Panc1 (cell line): Measurements from ENCODE around the gene B4GALNT4. TPM values are rescaled to one million over a fixed set of nuclear protein-coding genes. Genes with fewer than 3 reads are reported as not detected.
A peak's percentile ranks its signal among the peaks of the same experiment; 100 is the strongest.

Experiments used
- ATAC-seq: fragments of 200-7000 bp; cut with Tn5 transposase; 2 replicates; pipeline ENCODE4 v1.9.1; 2020; ENCODE audit warnings: mild to moderate bottlenecking, moderate library complexity
- BruUV-seq: library from RNA; stranded (reverse); fragments of 400-500 nt; replicated peaks from 2 replicates; lab custom pipeline; 2021; lab: Mats Ljungman, UMichigan
- CTCF ChIA-PET: fragments of 300-600 bp; sonication (Branson Sonifier 250); formaldehyde crosslinking; loops from one replicate; lab custom pipeline; 2022; ENCODE audit warnings: antibody characterized with exemption; lab: Charles Lee
- POLR2A ChIA-PET: fragments of 300-600 bp; sonication (Branson Sonifier 250); formaldehyde crosslinking; loops from one replicate; lab custom pipeline; 2022; ENCODE audit warnings: antibody characterized with exemption; lab: Charles Lee
- DNase-seq: peaks from one replicate; pipeline ENCODE4 v3.0.0-alpha.2; 2010; ENCODE audit warnings: low read depth, low spot score
- H3K27ac ChIP-seq: 2 replicates; pipeline ENCODE4 v1.5.1; 2011; ENCODE audit warnings: mild to moderate bottlenecking, low read length, inconsistent platforms
- H3K27me3 ChIP-seq: fragments of 200-500 bp; sonication (Bioruptor generic); 2 replicates; pipeline ENCODE4 v1.6.0; 2014; ENCODE audit warnings: low read length, inconsistent platforms; ENCODE audit not compliant: control insufficient read depth, insufficient read depth
- H3K36me3 ChIP-seq: fragments of 200-500 bp; sonication (Bioruptor generic); 2 replicates; pipeline ENCODE4 v1.5.1; 2014; ENCODE audit warnings: inconsistent platforms, mild to moderate bottlenecking, low read length, moderate library complexity; ENCODE audit not compliant: control insufficient read depth, insufficient read depth
- H3K4me1 ChIP-seq: 2 replicates; pipeline ENCODE4 v1.5.1; 2011; ENCODE audit warnings: inconsistent platforms, mild to moderate bottlenecking, low read length, moderate library complexity; ENCODE audit not compliant: control insufficient read depth, insufficient read depth
- H3K4me3 ChIP-seq, 2 experiments: 2 replicates each; pipeline ENCODE4 v1.5.1; 2011 to 2012; ENCODE audit warnings: low read depth in 2 of 2, low read length in 2 of 2, mild to moderate bottlenecking in 2 of 2, inconsistent platforms in 1 of 2, moderate library complexity in 1 of 2
- H3K9me3 ChIP-seq: fragments of 200-500 bp; sonication (Bioruptor generic); 2 replicates; pipeline ENCODE4 v1.5.1; 2014; ENCODE audit warnings: low read depth, mild to moderate bottlenecking, inconsistent platforms, low read length, moderate library complexity; ENCODE audit not compliant: control insufficient read depth, insufficient read depth
- CTCF ChIP-seq: fragments of 450-650 bp; IDR thresholded peaks from 2 replicates; pipeline ENCODE4 v1.5.1; 2017; ENCODE audit warnings: mild to moderate bottlenecking
- POLR2AphosphoS5 ChIP-seq: IDR thresholded peaks from 2 replicates; pipeline ENCODE4 v1.6.1; 2012; ENCODE audit warnings: mild to moderate bottlenecking, low read depth, low read length, moderate library complexity
- SIN3A ChIP-seq: IDR thresholded peaks from 2 replicates; pipeline ENCODE4 v1.6.1; 2012; ENCODE audit warnings: low read depth, mild to moderate bottlenecking, low read length, moderate library complexity, borderline replicate concordance; ENCODE audit not compliant: insufficient read depth
- in situ Hi-C: cut with HindIII; loops from 2 replicates; pipeline ENCODE4 v1.10.0; 2016; ENCODE audit warnings: low sequenced_read_pairs, low pct_unique_long_range_greater_than_20kb
- intact Hi-C: fragments of 100-400 bp; cut with micrococcal nuclease; formaldehyde crosslinking; loops from one replicate; pipeline ENCODE4 v1.10.0; 2022; ENCODE audit not compliant: unreplicated experiment
- total RNA-seq: library from RNA; stranded (reverse); gene quantifications from one replicate; pipeline ENCODE4 v1.2.1, GENCODE V29; 2021; ENCODE audit not compliant: unreplicated experiment
- TF ChIP-seq, protein P1 (sequence below), 2 experiments: IDR thresholded peaks; 2 replicates each; pipeline ENCODE4 v1.6.1; 2011 to 2012; ENCODE audit warnings: low read depth in 2 of 2, control low read depth in 1 of 2, low read length in 1 of 2, mild to moderate bottlenecking in 1 of 2, moderate library complexity in 1 of 2; ENCODE audit not compliant: insufficient read depth in 1 of 2

The B4GALNT4 gene
- total RNA-seq, 1 experiment from 2014 or later, result 122 TPM

- Histone ChIP-seq H3K4me3 (no peak overlapping the region), H3K27ac (no peak overlapping the region), H3K9me3 (no peaks in the 10 kb centered on the region), H3K4me1 (peaks cover 39% of the 10 kb centered on the region), H3K36me3 (no peaks in the 10 kb centered on the region), H3K27me3 (no peaks in the 10 kb centered on the region)
- intact Hi-C loops, result no loop called here
- TSS peak; percentile 70 for BruUV-seq
- POLR2A ChIA-PET, result interaction anchor here (0.6 kb wide), 1 partner anchor 21 kb away, joined by 6 read pairs; no protein-coding TSS in a partner anchor
- CTCF ChIA-PET, result interaction anchor here (3.1 kb wide), 1 partner anchor 30 kb away, joined by 15 read pairs; no protein-coding TSS in a partner anchor
- TF ChIP-seq POLR2AphosphoS5 (no peak), CTCF (no peak), SIN3A (no peak)
- TF ChIP-seq, protein P1, sequence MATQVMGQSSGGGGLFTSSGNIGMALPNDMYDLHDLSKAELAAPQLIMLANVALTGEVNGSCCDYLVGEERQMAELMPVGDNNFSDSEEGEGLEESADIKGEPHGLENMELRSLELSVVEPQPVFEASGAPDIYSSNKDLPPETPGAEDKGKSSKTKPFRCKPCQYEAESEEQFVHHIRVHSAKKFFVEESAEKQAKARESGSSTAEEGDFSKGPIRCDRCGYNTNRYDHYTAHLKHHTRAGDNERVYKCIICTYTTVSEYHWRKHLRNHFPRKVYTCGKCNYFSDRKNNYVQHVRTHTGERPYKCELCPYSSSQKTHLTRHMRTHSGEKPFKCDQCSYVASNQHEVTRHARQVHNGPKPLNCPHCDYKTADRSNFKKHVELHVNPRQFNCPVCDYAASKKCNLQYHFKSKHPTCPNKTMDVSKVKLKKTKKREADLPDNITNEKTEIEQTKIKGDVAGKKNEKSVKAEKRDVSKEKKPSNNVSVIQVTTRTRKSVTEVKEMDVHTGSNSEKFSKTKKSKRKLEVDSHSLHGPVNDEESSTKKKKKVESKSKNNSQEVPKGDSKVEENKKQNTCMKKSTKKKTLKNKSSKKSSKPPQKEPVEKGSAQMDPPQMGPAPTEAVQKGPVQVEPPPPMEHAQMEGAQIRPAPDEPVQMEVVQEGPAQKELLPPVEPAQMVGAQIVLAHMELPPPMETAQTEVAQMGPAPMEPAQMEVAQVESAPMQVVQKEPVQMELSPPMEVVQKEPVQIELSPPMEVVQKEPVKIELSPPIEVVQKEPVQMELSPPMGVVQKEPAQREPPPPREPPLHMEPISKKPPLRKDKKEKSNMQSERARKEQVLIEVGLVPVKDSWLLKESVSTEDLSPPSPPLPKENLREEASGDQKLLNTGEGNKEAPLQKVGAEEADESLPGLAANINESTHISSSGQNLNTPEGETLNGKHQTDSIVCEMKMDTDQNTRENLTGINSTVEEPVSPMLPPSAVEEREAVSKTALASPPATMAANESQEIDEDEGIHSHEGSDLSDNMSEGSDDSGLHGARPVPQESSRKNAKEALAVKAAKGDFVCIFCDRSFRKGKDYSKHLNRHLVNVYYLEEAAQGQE (IDR thresholded peaks at IDR 0.05; ENCODE audit: insufficient read depth in 1 of 2, low read depth in 2 of 2, low read length in 1 of 2), result no peak
- no peak for ATAC-seq
- DNase-seq, result no peak
- in situ Hi-C loops, result no loop called here
These were observed 48.5 kb downstream of the B4GALNT4 start for GRCh38 chr11:417652-418342.

DNA sequence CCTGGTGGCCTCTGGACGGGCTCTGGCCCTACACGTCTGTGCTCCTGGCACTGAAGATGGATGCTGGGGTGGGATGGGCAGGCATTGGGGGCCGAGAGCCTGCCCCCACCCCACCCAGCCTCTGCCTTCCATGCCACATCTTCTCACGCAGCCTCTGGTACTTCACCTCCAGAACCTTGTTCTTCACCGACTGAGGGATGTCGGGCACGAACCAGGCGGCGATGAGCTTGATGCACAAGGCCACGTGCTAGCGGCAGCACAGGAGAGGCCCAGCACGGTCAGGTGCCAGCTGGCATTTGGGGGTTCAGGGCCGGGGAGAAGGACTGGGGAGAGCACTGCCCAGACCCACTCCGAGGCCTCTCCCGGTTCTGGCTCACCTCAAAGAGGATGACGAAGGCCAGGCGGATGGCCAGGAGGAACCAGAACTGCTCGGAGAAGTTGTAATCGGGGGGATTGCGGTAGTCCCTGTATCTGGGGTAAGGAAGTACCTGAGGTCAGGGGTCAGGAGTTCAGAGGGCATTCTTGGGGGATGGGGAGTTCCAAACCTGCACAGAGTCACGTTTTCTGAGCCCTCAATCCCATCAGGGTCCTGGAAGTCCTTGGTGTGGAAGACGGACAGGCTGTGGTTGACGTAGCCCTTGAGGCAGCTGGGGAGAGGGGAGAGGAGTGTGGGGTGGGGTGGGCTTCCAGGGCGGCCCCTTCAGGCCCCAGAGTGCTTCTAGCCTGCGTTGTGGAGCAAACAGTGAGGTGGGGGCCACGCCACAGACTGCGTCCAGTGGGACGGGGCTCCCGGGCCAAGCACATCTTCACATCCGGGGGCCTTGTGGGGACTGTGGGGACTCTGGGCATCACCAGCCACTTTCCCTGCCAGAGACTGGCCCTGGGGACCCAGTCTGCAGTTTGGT lies 49.3 kb downstream of the B4GALNT4 start:
- no peaks in the 10 kb centered on the region for H3K27me3 ChIP-seq
- no peak for TF ChIP-seq SIN3A
- TF ChIP-seq, protein P1 (IDR thresholded peaks at IDR 0.05; ENCODE audit: insufficient read depth in 1 of 2, low read depth in 2 of 2, low read length in 1 of 2), result peak in 1 of 2 experiments; percentile 11; a peak in 1 of 4 replicates
- intact Hi-C loops, result no loop called here
- in situ Hi-C loops, result no loop called here
- no peaks in the 10 kb centered on the region for H3K9me3 ChIP-seq
- no peaks in the 10 kb centered on the region for H3K36me3 ChIP-seq
- ATAC-seq (no peak), DNase-seq (no peak)
- H3K4me1 ChIP-seq, result peaks cover 33% of the 10 kb centered on the region
- CTCF ChIA-PET, result no interaction called here
- POLR2A ChIA-PET, result interaction anchor here (0.6 kb wide), 1 partner anchor 22 kb away, joined by 6 read pairs; no protein-coding TSS in a partner anchor
- no TSS peak for BruUV-seq
- H3K27ac ChIP-seq, result no peak overlapping the region
- no peak overlapping the region for H3K4me3 ChIP-seq
